IMR-90 (cell line): Measurements from ENCODE around the gene SPTB. TPM values are rescaled to one million over a fixed set of nuclear protein-coding genes. Genes with fewer than 3 reads are reported as not detected.
A peak's percentile ranks its signal among the peaks of the same experiment; 100 is the strongest.

Experiments
- ATAC-seq: fragments of 200-7000 bp; cut with Tn5 transposase; 2 replicates; pipeline ENCODE4 v1.9.1; 2020; ENCODE audit warnings: low read depth, mild to moderate bottlenecking, moderate library complexity
- BruUV-seq: library from RNA; stranded (reverse); fragments of 400-500 nt; replicated peaks from 2 replicates; lab custom pipeline; 2021; lab: Mats Ljungman, UMichigan
- CTCF ChIA-PET: fragments of 300-600 bp; formaldehyde crosslinking; extraction: SDS; loops from one replicate; lab custom pipeline; 2021; ENCODE audit warnings: antibody characterized with exemption; lab: Yijun Ruan, JAX
- POLR2A ChIA-PET: fragments of 300-600 bp; sonication (Branson Sonifier 250); formaldehyde crosslinking; loops from one replicate; lab custom pipeline; 2022; ENCODE audit warnings: antibody characterized with exemption; ENCODE audit not compliant: unreplicated experiment; lab: Charles Lee
- DNase-seq: peaks from one replicate; pipeline ENCODE4 v3.0.0; 2013
- H2AFZ ChIP-seq: replicated peaks from 2 replicates; pipeline ENCODE3; 2013; ENCODE audit warnings: low read length, mild to moderate bottlenecking; ENCODE audit not compliant: poor library complexity
- H2AK5ac ChIP-seq: 2 replicates; pipeline ENCODE4 v1.6.1; 2013; ENCODE audit warnings: low read depth, low read length, inconsistent platforms
- H2AK9ac ChIP-seq: replicated peaks from 2 replicates; pipeline ENCODE3; 2013; ENCODE audit warnings: mild to moderate bottlenecking, low read depth, low read length, moderate library complexity; ENCODE audit not compliant: poor library complexity
- H2BK120ac ChIP-seq: 2 replicates; pipeline ENCODE4 v1.6.1; 2013; ENCODE audit warnings: low read depth, low read length, inconsistent platforms
- H2BK15ac ChIP-seq: 3 replicates; pipeline ENCODE4 v1.6.1; 2013; ENCODE audit warnings: low read depth, low read length, inconsistent platforms
- H2BK20ac ChIP-seq: 2 replicates; pipeline ENCODE4 v1.6.1; 2013; ENCODE audit warnings: low read depth, mild to moderate bottlenecking, inconsistent platforms, low read length, moderate library complexity
- H2BK5ac ChIP-seq: 2 replicates; pipeline ENCODE4 v1.6.1; 2013; ENCODE audit warnings: mild to moderate bottlenecking, low read depth, low read length, inconsistent platforms; ENCODE audit not compliant: poor library complexity, severe bottlenecking
- H3K14ac ChIP-seq: replicated peaks from 2 replicates; pipeline ENCODE4 v1.6.1; 2013; ENCODE audit warnings: low read depth, low read length, inconsistent platforms
- H3K18ac ChIP-seq: 2 replicates; pipeline ENCODE4 v1.6.1; 2013; ENCODE audit warnings: low read depth, low read length, control low read depth
- H3K23ac ChIP-seq: 2 replicates; pipeline ENCODE4 v1.6.1; 2013; ENCODE audit warnings: low read depth, low read length, inconsistent platforms
- H3K27ac ChIP-seq: 2 replicates; pipeline ENCODE4 v1.5.1; 2013; ENCODE audit warnings: mild to moderate bottlenecking, control low read depth, low read length; ENCODE audit not compliant: insufficient read depth
- H3K27me3 ChIP-seq: 2 replicates; pipeline ENCODE4 v1.6.1; 2013; ENCODE audit warnings: low read length; ENCODE audit not compliant: control insufficient read depth, insufficient read depth
- H3K36me3 ChIP-seq: 2 replicates; pipeline ENCODE4 v1.6.1; 2013; ENCODE audit warnings: low read length, mixed read lengths; ENCODE audit not compliant: control insufficient read depth, insufficient read depth
- H3K4ac ChIP-seq: 2 replicates; pipeline ENCODE4 v1.6.1; 2013; ENCODE audit warnings: low read depth, low read length, inconsistent platforms
- H3K4me1 ChIP-seq: 2 replicates; pipeline ENCODE4 v1.6.1; 2013; ENCODE audit warnings: low read length, mixed read lengths; ENCODE audit not compliant: control insufficient read depth, insufficient read depth
- H3K4me2 ChIP-seq: 2 replicates; pipeline ENCODE4 v1.6.1; 2013; ENCODE audit warnings: low read depth, mild to moderate bottlenecking, control low read depth, low read length, moderate library complexity
- H3K4me3 ChIP-seq: 2 replicates; pipeline ENCODE4 v1.5.1; 2013; ENCODE audit warnings: low read depth, mild to moderate bottlenecking, control low read depth, low read length, moderate library complexity; ENCODE audit not compliant: insufficient read depth
- H3K56ac ChIP-seq: 2 replicates; pipeline ENCODE4 v1.6.1; 2013; ENCODE audit warnings: low read length, inconsistent platforms; ENCODE audit not compliant: insufficient read depth; ENCODE audit errors: extremely low read depth
- H3K79me1 ChIP-seq, 2 experiments: 2 replicates each; pipeline ENCODE4 v1.6.1; 2013; ENCODE audit warnings: low read length in 2 of 2, inconsistent platforms in 1 of 2, low read depth in 1 of 2
- H3K9ac ChIP-seq: 2 replicates; pipeline ENCODE4 v1.6.1; 2013; ENCODE audit warnings: low read depth, low read length, control low read depth
- H3K9me1 ChIP-seq: 2 replicates; pipeline ENCODE4 v1.6.1; 2013; ENCODE audit warnings: low read length, inconsistent platforms; ENCODE audit not compliant: insufficient read depth
- H3K9me3 ChIP-seq: 2 replicates; pipeline ENCODE4 v1.6.1; 2013; ENCODE audit warnings: low read length; ENCODE audit not compliant: control insufficient read depth, insufficient read depth
- H4K20me1 ChIP-seq: 2 replicates; pipeline ENCODE4 v1.6.1; 2013; ENCODE audit warnings: low read length, inconsistent platforms; ENCODE audit not compliant: insufficient read depth
- H4K5ac ChIP-seq: 2 replicates; pipeline ENCODE4 v1.6.1; 2013; ENCODE audit warnings: mild to moderate bottlenecking, low read depth, low read length, control low read depth
- H4K8ac ChIP-seq, 2 experiments: 2 replicates each; pipeline ENCODE4 v1.6.1; 2013; ENCODE audit warnings: low read depth in 2 of 2, low read length in 2 of 2, control low read depth in 1 of 2, inconsistent platforms in 1 of 2
- H4K91ac ChIP-seq: 2 replicates; pipeline ENCODE4 v1.6.1; 2013; ENCODE audit warnings: low read depth, low read length, inconsistent platforms; ENCODE audit not compliant: insufficient read depth
- CTCF ChIP-seq: conservative IDR thresholded peaks from 2 replicates; pipeline ENCODE4 v1.5.1; 2012; ENCODE audit warnings: mild to moderate bottlenecking, low read depth, low read length, improper control_type of control experiment
- WGBS, 2 experiments: methylation state at CpG; one replicate each; pipeline versions ENCODE4 v1.1.5 to v1.1.7; 2013; ENCODE audit warnings: missing lambda C conversion rate in 2 of 2; ENCODE audit not compliant: insufficient read length in 1 of 2; ENCODE audit errors: extremely low coverage in 2 of 2; 5-methylcytosine and 5-hydroxymethylcytosine counted together
- dilution Hi-C: fragments of 300-500 bp; cut with HindIII; formaldehyde crosslinking; loops from one replicate; pipeline ENCODE4 v1.14.3; 2018; ENCODE audit warnings: low sequenced_read_pairs; ENCODE audit not compliant: unreplicated experiment
- in situ Hi-C: fragments of 300-500 bp; cut with MboI; formaldehyde crosslinking; loops from 3 replicates; pipeline ENCODE4 v1.14.3; 2019; ENCODE audit warnings: low sequenced_read_pairs, inconsistent platforms, mixed read lengths
- intact Hi-C: fragments of 100-400 bp; cut with micrococcal nuclease; formaldehyde crosslinking; loops from 2 replicates; pipeline ENCODE4 v1.10.0; 2022
- polyA plus RNA-seq, 3 experiments: library from polyadenylated mRNA; depleted of rRNA; stranded (reverse); fragments of >200 nt; gene quantifications; 2 replicates each; pipeline ENCODE4 v1.2.3, GENCODE V29; 2012; ENCODE audit warnings: low replicate concordance in 1 of 3
- total RNA-seq: library from RNA; depleted of rRNA; stranded (reverse); fragments of >200 nt; gene quantifications from 2 replicates; pipeline ENCODE4 v1.2.3, GENCODE V29; 2012
- TF ChIP-seq, protein P1 (sequence below): fragments of 150-350 bp; IDR thresholded peaks from 2 replicates; pipeline ENCODE4 v1.6.1; 2017; ENCODE audit warnings: mild to moderate bottlenecking, antibody characterized with exemption, low read length, low read depth

The SPTB gene
- total and polyA plus RNA-seq, 2 of the 4 experiments (the other 2 are of a cell fraction): under 0.01 to 0.07 TPM

DNA sequence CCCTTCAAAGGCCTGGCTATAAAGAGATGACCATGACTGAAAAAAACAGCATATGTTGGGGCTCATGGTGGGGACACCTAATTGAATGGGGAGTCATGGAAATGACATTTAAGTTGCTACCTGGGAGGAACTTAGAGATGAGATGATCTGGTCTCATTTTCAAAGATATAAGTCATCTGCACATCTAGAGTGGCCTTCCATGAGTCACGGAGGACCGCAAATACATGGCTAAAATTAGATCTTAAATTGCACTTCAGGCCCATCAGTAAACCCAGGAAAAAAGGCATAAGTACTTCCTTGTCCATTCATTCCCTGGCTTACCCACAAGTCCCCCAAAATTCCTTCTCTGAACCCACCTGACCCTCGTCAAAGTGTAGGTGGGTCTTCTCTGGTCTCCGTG lies 53.4 kb downstream of the SPTB start:
- Histone ChIP-seq H3K18ac (no peak overlapping the region), H3K36me3 (no peaks in the 10 kb centered on the region), H2BK5ac (no peak overlapping the region), H3K9ac (no peak overlapping the region), H4K91ac (no peak overlapping the region), H3K4me2 (no peak overlapping the region), H3K27me3 (peaks cover 41% of the 10 kb centered on the region), H2BK20ac (no peak overlapping the region), H4K5ac (no peak overlapping the region), H2BK120ac (no peak overlapping the region), H3K23ac (no peak overlapping the region), H2BK15ac (no peak overlapping the region), H2AFZ (no peak overlapping the region), H3K4ac (no peak overlapping the region), H2AK5ac (no peak overlapping the region), H3K14ac (no peak overlapping the region), H3K4me3 (no peak overlapping the region), H3K56ac (no peak overlapping the region), H4K20me1 (no peaks in the 10 kb centered on the region), H4K8ac (no peak overlapping the region), H3K4me1 (no peaks in the 10 kb centered on the region; the same call in 1 of the 2 replicates), H3K79me1 (no peaks in the 10 kb centered on the region), H2AK9ac (no peak overlapping the region), H3K9me3 (no peaks in the 10 kb centered on the region), H3K27ac (no peak overlapping the region), H3K9me1 (no peaks in the 10 kb centered on the region)
- peak; percentile 22 for DNase-seq
- ATAC-seq: no peak
- TF ChIP-seq, protein P1, sequence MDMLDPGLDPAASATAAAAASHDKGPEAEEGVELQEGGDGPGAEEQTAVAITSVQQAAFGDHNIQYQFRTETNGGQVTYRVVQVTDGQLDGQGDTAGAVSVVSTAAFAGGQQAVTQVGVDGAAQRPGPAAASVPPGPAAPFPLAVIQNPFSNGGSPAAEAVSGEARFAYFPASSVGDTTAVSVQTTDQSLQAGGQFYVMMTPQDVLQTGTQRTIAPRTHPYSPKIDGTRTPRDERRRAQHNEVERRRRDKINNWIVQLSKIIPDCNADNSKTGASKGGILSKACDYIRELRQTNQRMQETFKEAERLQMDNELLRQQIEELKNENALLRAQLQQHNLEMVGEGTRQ: no peak
- TF ChIP-seq CTCF: no peak
- intact Hi-C loops (no loop called here), in situ Hi-C loops (no loop called here), dilution Hi-C loops (no loop called here)
- BruUV-seq: no TSS peak
- CTCF ChIA-PET: interaction anchor here (1.4 kb wide), 1 partner anchor 15 kb away, joined by 4 read pairs; no protein-coding TSS in a partner anchor
- POLR2A ChIA-PET: no interaction called here
- WGBS, 2 experiments: no CpG with 5 or more reads among the region's 4 CpGs
